ENCODE results near the gene ACKR4.

The ACKR4 gene

DNA sequence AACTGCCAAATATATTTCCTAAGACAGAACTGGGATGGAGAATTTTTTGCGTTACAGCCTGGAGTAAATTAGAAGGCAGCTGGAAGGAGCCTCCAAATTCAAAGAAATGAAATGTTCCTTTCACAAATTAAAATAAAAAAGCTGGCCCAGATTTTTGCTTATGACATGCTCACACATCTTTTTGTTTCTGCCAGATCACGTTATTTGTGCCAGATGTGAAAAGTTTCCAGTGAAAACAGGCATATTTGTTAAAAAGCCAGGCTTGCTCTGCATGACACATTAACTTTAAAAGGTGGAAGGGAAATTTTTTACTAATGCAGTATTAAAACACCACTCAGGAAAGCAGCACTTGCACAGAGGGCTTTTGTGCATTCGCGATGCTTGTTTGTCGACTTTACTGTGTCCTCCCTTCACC is 23.3 kb upstream of the ACKR4 start:
- TF ChIP-seq CTCF (IDR thresholded peaks at IDR 0.05; ENCODE audit: low read length) (no peak), EZH2 (IDR thresholded peaks at IDR 0.05; ENCODE audit: borderline replicate concordance, low read length) (no peak)
- Histone ChIP-seq H3K9me3 (ENCODE audit: low read length) (no peaks in the 10 kb centered on the region), H3K4me3 (ENCODE audit: low read depth, low read length, poor library complexity, severe bottlenecking) (no peak overlapping the region), H3K9ac (ENCODE audit: low read length) (no peak overlapping the region), H3K9me2 (ENCODE audit: low read depth, low read length) (no peaks in the 10 kb centered on the region), H3K4me1 (ENCODE audit: insufficient read depth, low read length, severe bottlenecking) (no peaks in the 10 kb centered on the region), H3K36me3 (ENCODE audit: insufficient read depth, low read length) (peaks cover 23% of the 10 kb centered on the region), H2AFZ (ENCODE audit: low read length) (no peak overlapping the region), H3F3A (ENCODE audit: insufficient read depth, low read length) (no peaks in the 10 kb centered on the region), H3K79me2 (ENCODE audit: insufficient read depth, low read length) (no peaks in the 10 kb centered on the region), H3K4me2 (ENCODE audit: low read length) (no peak overlapping the region), H3K27ac (ENCODE audit: low read depth, low read length, poor library complexity, severe bottlenecking) (no peak overlapping the region), H3K27me3 (ENCODE audit: insufficient read depth, low read length) (no peaks in the 10 kb centered on the region), H4K20me1 (ENCODE audit: insufficient read depth, low read length) (no peaks in the 10 kb centered on the region)

DNA sequence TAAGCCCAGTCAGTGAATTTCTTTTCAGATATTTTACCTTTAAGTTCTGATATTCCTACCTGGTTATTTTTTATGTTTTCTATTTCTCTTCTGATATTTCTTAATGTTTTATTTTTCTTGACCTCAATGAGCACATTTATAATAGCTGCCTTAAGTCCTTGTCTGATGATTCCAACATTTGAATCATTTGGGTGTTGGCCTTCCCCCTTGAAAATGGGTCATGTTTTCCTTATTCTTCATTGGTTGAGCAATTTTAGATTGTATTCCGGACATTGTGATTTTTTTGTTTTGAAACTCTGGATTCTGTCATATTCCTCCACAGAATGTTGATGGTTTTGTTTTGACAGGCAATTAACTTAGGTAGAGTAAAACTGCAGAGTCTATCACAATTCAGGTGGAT is 9.7 kb upstream of the ACKR4 start:
- Histone ChIP-seq H3K9ac (ENCODE audit: low read length) (no peak overlapping the region), H3K36me3 (ENCODE audit: insufficient read depth, low read length) (no peaks in the 10 kb centered on the region), H3K79me2 (ENCODE audit: insufficient read depth, low read length) (no peaks in the 10 kb centered on the region), H3K4me3 (ENCODE audit: low read depth, low read length, poor library complexity, severe bottlenecking) (no peak overlapping the region), H3K4me1 (ENCODE audit: insufficient read depth, low read length, severe bottlenecking) (no peaks in the 10 kb centered on the region), H2AFZ (ENCODE audit: low read length) (no peak overlapping the region), H3K9me3 (ENCODE audit: low read length) (no peaks in the 10 kb centered on the region), H3K27me3 (ENCODE audit: insufficient read depth, low read length) (no peaks in the 10 kb centered on the region), H4K20me1 (ENCODE audit: insufficient read depth, low read length) (no peaks in the 10 kb centered on the region), H3F3A (ENCODE audit: insufficient read depth, low read length) (no peaks in the 10 kb centered on the region), H3K9me2 (ENCODE audit: low read depth, low read length) (no peaks in the 10 kb centered on the region), H3K27ac (ENCODE audit: low read depth, low read length, poor library complexity, severe bottlenecking) (no peak overlapping the region), H3K4me2 (ENCODE audit: low read length) (no peak overlapping the region)
- TF ChIP-seq EZH2 (IDR thresholded peaks at IDR 0.05; ENCODE audit: borderline replicate concordance, low read length) (no peak), CTCF (IDR thresholded peaks at IDR 0.05; ENCODE audit: low read length) (no peak)

GRCh38 chr3:132592216-132592615 is 4.9 kb upstream of the ACKR4 start:
- H3K4me1 ChIP-seq (ENCODE audit: insufficient read depth, low read length, severe bottlenecking), result peaks cover 5% of the 10 kb centered on the region
- H3K27ac ChIP-seq (ENCODE audit: low read depth, low read length, poor library complexity, severe bottlenecking), result no peak overlapping the region
- H3K36me3 ChIP-seq (ENCODE audit: insufficient read depth, low read length), result no peaks in the 10 kb centered on the region
- H3K79me2 ChIP-seq (ENCODE audit: insufficient read depth, low read length), result no peaks in the 10 kb centered on the region
- no peaks in the 10 kb centered on the region for H3K9me2 ChIP-seq (ENCODE audit: low read depth, low read length)
- H4K20me1 ChIP-seq (ENCODE audit: insufficient read depth, low read length), result no peaks in the 10 kb centered on the region
- no peak overlapping the region for H3K4me3 ChIP-seq (ENCODE audit: low read depth, low read length, poor library complexity, severe bottlenecking)
- TF ChIP-seq CTCF (IDR thresholded peaks at IDR 0.05; ENCODE audit: low read length), result no peak
- no peak for TF ChIP-seq EZH2 (IDR thresholded peaks at IDR 0.05; ENCODE audit: borderline replicate concordance, low read length)
- H3K27me3 ChIP-seq (ENCODE audit: insufficient read depth, low read length), result no peaks in the 10 kb centered on the region
- H3K9me3 ChIP-seq (ENCODE audit: low read length), result no peaks in the 10 kb centered on the region
- no peak overlapping the region for H3K4me2 ChIP-seq (ENCODE audit: low read length)
- H3F3A ChIP-seq (ENCODE audit: insufficient read depth, low read length), result no peaks in the 10 kb centered on the region
- no peak overlapping the region for H2AFZ ChIP-seq (ENCODE audit: low read length)
- no peak overlapping the region for H3K9ac ChIP-seq (ENCODE audit: low read length)

Data from OCI-LY1 (cell line).